SK-N-MC (cell line): ENCODE measurements around the gene KLHL36.

ENCODE experiments used
- EZH2 ChIP-seq: fragments of 200-600 bp; sonication (generic); IDR thresholded peaks from one replicate; pipeline ENCODE4 v1.6.1; 2017; ENCODE audit warnings: antibody characterized with exemption
- FOXP2 ChIP-seq: optimal IDR thresholded peaks from 2 replicates; pipeline ENCODE3; 2011; ENCODE audit warnings: mild to moderate bottlenecking, moderate library complexity; ENCODE audit not compliant: insufficient read depth; ENCODE audit errors: extremely low read length, control extremely low read depth
- POLR2AphosphoS5 ChIP-seq: IDR thresholded peaks from 2 replicates; pipeline ENCODE4 v1.6.1; 2012; ENCODE audit warnings: mild to moderate bottlenecking, low read depth, low read length, borderline replicate concordance

DNA sequence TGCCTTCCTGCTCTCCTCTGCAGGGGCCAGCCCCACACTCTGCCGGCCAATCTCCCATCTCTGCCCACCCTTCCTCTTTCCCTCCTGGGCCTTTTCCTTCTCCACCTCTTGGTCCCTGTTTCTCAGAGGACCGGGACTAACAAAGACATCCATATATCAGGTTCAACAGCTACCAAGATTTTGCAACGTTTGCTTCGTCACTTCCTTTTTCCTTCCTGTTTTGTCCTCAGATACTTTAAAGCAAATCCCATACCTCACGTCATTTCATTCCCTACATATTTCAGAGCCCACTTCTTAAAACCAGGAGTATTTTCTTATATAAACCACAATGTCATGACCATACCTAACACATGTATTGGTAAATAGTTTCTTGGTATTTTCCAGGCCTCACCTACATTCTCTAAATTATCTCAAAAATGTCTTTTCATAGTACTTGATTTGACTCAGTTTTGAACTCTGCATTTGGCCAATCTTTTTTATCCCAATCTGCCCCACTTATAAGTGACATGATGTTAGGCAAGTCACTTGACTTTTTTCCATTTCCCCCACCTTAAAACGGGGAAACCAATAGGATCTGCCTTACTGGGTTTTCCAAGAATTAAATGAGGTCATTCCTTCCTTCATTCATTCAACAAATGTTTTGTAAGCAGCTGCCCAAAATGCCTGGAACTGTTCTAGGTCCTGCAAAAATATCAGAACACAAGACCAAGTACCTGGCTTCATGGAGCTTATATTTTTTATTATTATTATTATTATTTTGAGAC is 44.3 kb downstream of the KLHL36 start:
- TF ChIP-seq POLR2AphosphoS5: no peak
- no peak for TF ChIP-seq EZH2
- TF ChIP-seq FOXP2: no peak
